ENCODE data around the gene SYS1. TPM values are rescaled to one million over a fixed set of nuclear protein-coding genes. Genes with fewer than 3 reads are reported as not detected.

SYS1 gene
- total and polyA plus RNA-seq, 4 donors: 21.3 to 57.5 (median 35.2) TPM

DNA sequence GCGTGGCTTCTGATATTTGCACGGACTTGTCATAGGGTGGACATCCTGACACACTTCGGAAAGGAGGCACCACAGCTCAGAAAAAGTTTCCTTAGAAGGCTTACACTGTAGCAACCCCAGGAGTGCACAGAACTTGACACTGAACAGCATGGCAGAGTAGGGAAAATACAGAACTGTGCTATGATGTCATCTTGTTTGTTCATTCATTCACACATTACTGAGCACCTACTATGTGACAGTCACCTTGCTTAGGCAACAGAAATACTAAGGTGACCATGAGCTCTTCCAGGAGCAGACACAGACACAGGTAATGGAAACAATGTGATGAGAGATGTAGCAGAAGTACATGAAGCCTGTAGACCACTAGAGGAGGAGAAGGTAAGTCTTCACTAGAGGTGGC is 50.5 kb downstream of the SYS1 start:
- 73 to 86% methylated on average over 3 of the region's 3 CpGs for WGBS, 2 donors
- ATAC-seq (ENCODE audit: insufficient read depth, low FRiP score): no peak
- H3K9ac ChIP-seq (ENCODE audit: insufficient read depth in 1 of 2, low read length in 2 of 2): no peak overlapping the region

GRCh38 chr20:45415822-45416637 is 53.1 kb downstream of the SYS1 start, which contains the start of gene PIGT:
Gene PIGT (plus strand): TSS chr20:45416141. CDS start chr20:45416157, 16 bp downstream.
- peak; percentile 86 for ATAC-seq (ENCODE audit: insufficient read depth, low FRiP score)
- Histone ChIP-seq H3K36me3 (ENCODE audit: control insufficient read depth in 4 of 4, insufficient read depth in 4 of 4, low read length in 4 of 4) (peaks cover 9 to 21% (median 15%) of the 10 kb centered on the region in 4 donors), H3K9ac (ENCODE audit: insufficient read depth in 1 of 2, low read length in 2 of 2) (peak within 1 kb of the TSS; percentile 35 to 52), H3K27ac (ENCODE audit: low read depth in 1 of 2, low read length in 1 of 2) (peak within 1 kb of the TSS; percentile 89 to 98), H3K4me1 (ENCODE audit: control insufficient read depth in 5 of 5, insufficient read depth in 5 of 5, low read length in 5 of 5) (peaks cover 0 to 13% (median 6%) of the 10 kb centered on the region in 5 donors), H3K4me3 (peak within 1 kb of the TSS; percentile 100), H3K27me3 (ENCODE audit: control insufficient read depth in 3 of 3, insufficient read depth in 3 of 3, low read length in 2 of 3) (no peaks in the 10 kb centered on the region), H3K9me3 (ENCODE audit: control insufficient read depth in 4 of 4, insufficient read depth in 3 of 4, low read length in 3 of 4) (no peaks in the 10 kb centered on the region)
- 0 to 1% methylated on average over 52 of the region's 52 CpGs for WGBS, 2 donors
- peak; percentile 85 to 90 (median 86) for DNase-seq
- TF ChIP-seq, protein P1, sequence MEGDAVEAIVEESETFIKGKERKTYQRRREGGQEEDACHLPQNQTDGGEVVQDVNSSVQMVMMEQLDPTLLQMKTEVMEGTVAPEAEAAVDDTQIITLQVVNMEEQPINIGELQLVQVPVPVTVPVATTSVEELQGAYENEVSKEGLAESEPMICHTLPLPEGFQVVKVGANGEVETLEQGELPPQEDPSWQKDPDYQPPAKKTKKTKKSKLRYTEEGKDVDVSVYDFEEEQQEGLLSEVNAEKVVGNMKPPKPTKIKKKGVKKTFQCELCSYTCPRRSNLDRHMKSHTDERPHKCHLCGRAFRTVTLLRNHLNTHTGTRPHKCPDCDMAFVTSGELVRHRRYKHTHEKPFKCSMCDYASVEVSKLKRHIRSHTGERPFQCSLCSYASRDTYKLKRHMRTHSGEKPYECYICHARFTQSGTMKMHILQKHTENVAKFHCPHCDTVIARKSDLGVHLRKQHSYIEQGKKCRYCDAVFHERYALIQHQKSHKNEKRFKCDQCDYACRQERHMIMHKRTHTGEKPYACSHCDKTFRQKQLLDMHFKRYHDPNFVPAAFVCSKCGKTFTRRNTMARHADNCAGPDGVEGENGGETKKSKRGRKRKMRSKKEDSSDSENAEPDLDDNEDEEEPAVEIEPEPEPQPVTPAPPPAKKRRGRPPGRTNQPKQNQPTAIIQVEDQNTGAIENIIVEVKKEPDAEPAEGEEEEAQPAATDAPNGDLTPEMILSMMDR (IDR thresholded peaks at IDR 0.05; ENCODE audit: control extremely low read depth, extremely low read depth): no peak

More for the DNA sequence above, 50.5 kb downstream of the SYS1 start:
- Histone ChIP-seq H3K36me3 (ENCODE audit: control insufficient read depth in 4 of 4, insufficient read depth in 4 of 4, low read length in 4 of 4) (peaks cover 0 to 9% (median 6%) of the 10 kb centered on the region in 4 donors), H3K9me3 (ENCODE audit: control insufficient read depth in 4 of 4, insufficient read depth in 3 of 4, low read length in 3 of 4) (no peaks in the 10 kb centered on the region), H3K4me1 (ENCODE audit: control insufficient read depth in 5 of 5, insufficient read depth in 5 of 5, low read length in 5 of 5) (peaks cover 0 to 13% (median 5%) of the 10 kb centered on the region in 5 donors), H3K4me3 (no peak overlapping the region), H3K27me3 (ENCODE audit: control insufficient read depth in 3 of 3, insufficient read depth in 3 of 3, low read length in 2 of 3) (peaks cover 0 to 2% (median 0%) of the 10 kb centered on the region in 3 donors), H3K27ac (ENCODE audit: low read depth in 1 of 2, low read length in 1 of 2) (no peak overlapping the region)
- TF ChIP-seq, protein P1 (IDR thresholded peaks at IDR 0.05; ENCODE audit: control extremely low read depth, extremely low read depth): no peak
- DNase-seq: no peak

DNA sequence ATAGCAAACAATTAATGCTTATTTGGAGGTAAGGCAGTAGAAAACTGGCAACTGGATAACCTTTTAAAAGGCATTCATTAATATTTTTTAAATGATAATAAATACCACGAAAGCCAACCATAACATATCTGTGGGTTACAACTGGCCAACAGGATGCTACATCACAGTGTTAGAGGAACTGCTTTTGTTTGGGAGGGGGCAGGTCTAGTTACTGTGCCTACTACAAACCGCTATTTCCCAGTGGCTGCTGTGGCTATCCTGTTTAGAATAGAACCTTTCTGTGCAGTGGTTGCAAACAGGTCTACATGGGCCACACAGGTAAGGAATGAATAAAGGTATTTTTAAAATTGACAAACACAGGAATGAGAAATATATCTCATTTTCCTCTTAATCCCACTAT is 54.0 kb downstream of the SYS1 start:
- no peak for DNase-seq

More for the DNA sequence above, 54.0 kb downstream of the SYS1 start:
- H3K9ac ChIP-seq (ENCODE audit: insufficient read depth in 1 of 2, low read length in 2 of 2): peak overlapping the region in 1 of 2 donors; percentile 35
- TF ChIP-seq, protein P1 (IDR thresholded peaks at IDR 0.05; ENCODE audit: control extremely low read depth, extremely low read depth): no peak
- H3K27me3 ChIP-seq (ENCODE audit: control insufficient read depth in 3 of 3, insufficient read depth in 3 of 3, low read length in 2 of 3): no peaks in the 10 kb centered on the region
- H3K27ac ChIP-seq (ENCODE audit: low read depth in 1 of 2, low read length in 1 of 2): no peak overlapping the region
- peaks cover 0 to 13% (median 6%) of the 10 kb centered on the region in 5 donors for H3K4me1 ChIP-seq (ENCODE audit: control insufficient read depth in 5 of 5, insufficient read depth in 5 of 5, low read length in 5 of 5)
- peaks cover 14 to 28% (median 20%) of the 10 kb centered on the region in 4 donors for H3K36me3 ChIP-seq (ENCODE audit: control insufficient read depth in 4 of 4, insufficient read depth in 4 of 4, low read length in 4 of 4)
- 38 to 52% methylated on average over 2 of the region's 2 CpGs for WGBS, 2 donors
- no peak for ATAC-seq (ENCODE audit: insufficient read depth, low FRiP score)
- H3K4me3 ChIP-seq: no peak overlapping the region
- H3K9me3 ChIP-seq (ENCODE audit: control insufficient read depth in 4 of 4, insufficient read depth in 3 of 4, low read length in 3 of 4): no peaks in the 10 kb centered on the region

Other genes starting within 250 kb of the SYS1 start
- not detected for gene WFDC5, start 248.0 kb upstream of the SYS1 start, total RNA-seq
- under 1 TPM; 0.11 to 0.57 TPM for gene WFDC5, start 248.0 kb upstream of the SYS1 start, polyA plus RNA-seq
- gene WFDC12, start 238.7 kb upstream of the SYS1 start, total RNA-seq: 1 to 10 TPM in 1 of 2 donors, under 1 TPM in 1; 0.85 to 2.1 TPM
- 1 to 10 TPM; 4.9 to 5.9 TPM for gene WFDC12, start 238.7 kb upstream of the SYS1 start, polyA plus RNA-seq
- gene PI3, start 188.3 kb upstream of the SYS1 start, total RNA-seq: 10 to 100 TPM; 44.9 to 90.4 TPM
- 100 to 1,000 TPM in 1 of 2 donors, 10 to 100 TPM in 1; 28.0 to 416 TPM for gene PI3, start 188.3 kb upstream of the SYS1 start, polyA plus RNA-seq
- gene SEMG1, start 156.1 kb upstream of the SYS1 start, total RNA-seq: under 1 TPM in 1 of 2 donors, not detected in 1; 0.14 TPM
- not detected for gene SEMG1, start 156.1 kb upstream of the SYS1 start, polyA plus RNA-seq
- not detected for gene SEMG2, start 141.8 kb upstream of the SYS1 start, total RNA-seq
- gene SEMG2, start 141.8 kb upstream of the SYS1 start, polyA plus RNA-seq: not detected
- 1,000 to 10,000 TPM in 1 of 2 donors, 100 to 1,000 TPM in 1; 451 to 1,312 TPM for gene SLPI, start 108.6 kb upstream of the SYS1 start, total RNA-seq
- gene SLPI, start 108.6 kb upstream of the SYS1 start, polyA plus RNA-seq: 1,000 to 10,000 TPM; 2,300 to 8,409 TPM
- under 1 TPM in 1 of 2 donors, not detected in 1; 0.12 TPM for gene RBPJL, start 56.3 kb upstream of the SYS1 start, total RNA-seq
- not detected for gene RBPJL, start 56.3 kb upstream of the SYS1 start, polyA plus RNA-seq
- under 1 TPM; 0.46 to 0.49 TPM for gene MATN4, start 54.9 kb upstream of the SYS1 start, total RNA-seq
- under 1 TPM; 0.14 to 0.24 TPM for gene MATN4, start 54.9 kb upstream of the SYS1 start, polyA plus RNA-seq
- gene SDC4, start 14.7 kb upstream of the SYS1 start, total RNA-seq: 100 to 1,000 TPM; 250 to 313 TPM
- 100 to 1,000 TPM; 239 to 258 TPM for gene SDC4, start 14.7 kb upstream of the SYS1 start, polyA plus RNA-seq
- gene TP53TG5, start 15.2 kb downstream of the SYS1 start, total RNA-seq: not detected
- gene TP53TG5, start 15.2 kb downstream of the SYS1 start, polyA plus RNA-seq: under 1 TPM; 0.03 to 0.28 TPM
- 10 to 100 TPM; 11.7 to 61.1 TPM for gene DBNDD2, start 45.1 kb downstream of the SYS1 start, total RNA-seq
- 10 to 100 TPM; 54.6 to 75.4 TPM for gene DBNDD2, start 45.1 kb downstream of the SYS1 start, polyA plus RNA-seq
- 100 to 1,000 TPM in 1 of 2 donors, 10 to 100 TPM in 1; 33.6 to 107 TPM for gene PIGT, start 53.0 kb downstream of the SYS1 start, total RNA-seq
- 10 to 100 TPM; 71.6 to 73.0 TPM for gene PIGT, start 53.0 kb downstream of the SYS1 start, polyA plus RNA-seq
- gene WFDC2, start 106.6 kb downstream of the SYS1 start, total RNA-seq: 100 to 1,000 TPM in 1 of 2 donors, 10 to 100 TPM in 1; 62.8 to 499 TPM
- 1,000 to 10,000 TPM in 1 of 2 donors, 100 to 1,000 TPM in 1; 547 to 1,020 TPM for gene WFDC2, start 106.6 kb downstream of the SYS1 start, polyA plus RNA-seq
- not detected for gene SPINT3, start 152.5 kb downstream of the SYS1 start, total RNA-seq
- under 1 TPM in 1 of 2 donors, not detected in 1; 0.18 TPM for gene SPINT3, start 152.5 kb downstream of the SYS1 start, polyA plus RNA-seq
- gene WFDC6, start 176.3 kb downstream of the SYS1 start, total RNA-seq: 1 to 10 TPM in 1 of 2 donors, not detected in 1; 2.3 TPM
- gene WFDC6, start 176.3 kb downstream of the SYS1 start, polyA plus RNA-seq: 1 to 10 TPM in 1 of 2 donors, under 1 TPM in 1; 0.24 to 1.0 TPM
- gene EPPIN, start 184.2 kb downstream of the SYS1 start, total RNA-seq: 1 to 10 TPM in 1 of 2 donors, under 1 TPM in 1; 0.09 to 1.3 TPM
- under 1 TPM; 0.13 to 0.53 TPM for gene EPPIN, start 184.2 kb downstream of the SYS1 start, polyA plus RNA-seq
- under 1 TPM in 1 of 2 donors, not detected in 1; 0.26 TPM for gene WFDC8, start 216.1 kb downstream of the SYS1 start, total RNA-seq
- not detected for gene WFDC8, start 216.1 kb downstream of the SYS1 start, polyA plus RNA-seq

Data from lung (tissue), 12 donors.